NCI-H69 (cell line): ENCODE results near the gene OPTC.
A peak's percentile ranks its signal among the peaks of the same experiment; 100 is the strongest.
"Not testable (repeated sequence)": the region's sequence is repeated elsewhere in the genome, so short reads cannot be mapped to it uniquely, and the experiment has no call there.

Source experiments
- DNase-seq: peaks from one replicate; lab custom pipeline; 2025; lab: John Stamatoyannopoulos, UW

The OPTC gene

DNA sequence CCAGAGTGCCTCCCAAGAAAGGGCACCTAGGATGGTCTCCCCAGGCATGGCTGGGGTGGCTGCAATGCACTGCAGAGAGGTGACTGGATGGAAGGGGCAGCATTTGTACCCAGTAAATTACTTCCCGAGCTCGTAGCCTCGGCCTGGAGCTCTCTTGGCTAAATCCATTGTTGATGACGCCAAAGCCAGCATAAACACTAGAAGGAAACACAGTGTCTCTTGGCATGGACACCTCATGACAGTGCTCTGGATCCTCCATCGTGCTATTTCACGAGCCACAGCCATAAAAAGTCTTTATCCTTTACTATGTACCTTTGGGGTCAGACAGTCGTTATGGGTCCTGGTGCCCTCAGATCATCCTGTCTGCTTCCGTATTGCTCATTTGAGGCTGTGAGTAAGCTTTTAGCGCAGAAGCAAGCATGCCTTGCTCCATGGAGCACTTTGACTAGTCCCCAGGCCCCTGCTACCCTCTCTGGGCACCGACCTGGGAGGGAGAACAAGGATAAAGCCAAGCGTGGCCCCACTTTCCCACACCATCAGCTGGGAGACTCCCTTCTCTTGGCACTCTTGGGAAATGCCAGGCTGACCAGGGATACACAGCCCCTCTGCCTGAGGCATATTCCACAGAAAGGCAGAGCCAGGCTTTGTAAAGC, 28.7 kb upstream of the OPTC start:
- DNase-seq = no peak

DNA sequence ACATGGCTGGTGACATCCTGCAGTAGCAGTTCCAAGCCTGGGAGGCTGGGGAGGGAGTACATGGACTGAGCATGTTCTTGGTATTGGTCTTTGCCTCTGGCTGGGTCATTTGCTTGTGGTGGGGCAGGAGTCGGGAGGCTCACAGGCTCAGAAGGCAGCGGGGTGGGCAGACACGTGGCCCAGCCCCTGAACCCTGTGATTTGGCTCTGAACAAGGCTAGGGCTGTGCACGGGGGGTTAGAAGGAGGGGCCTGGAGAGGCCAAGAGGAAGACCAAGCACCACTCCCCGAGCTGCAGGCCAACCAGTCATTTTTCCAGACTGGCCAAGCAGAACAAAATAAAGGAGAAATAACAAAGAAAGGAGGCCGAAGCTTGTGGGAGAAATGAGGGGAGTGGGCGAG, 28.0 kb upstream of the OPTC start:
- DNase-seq = peak; percentile 40

DNA sequence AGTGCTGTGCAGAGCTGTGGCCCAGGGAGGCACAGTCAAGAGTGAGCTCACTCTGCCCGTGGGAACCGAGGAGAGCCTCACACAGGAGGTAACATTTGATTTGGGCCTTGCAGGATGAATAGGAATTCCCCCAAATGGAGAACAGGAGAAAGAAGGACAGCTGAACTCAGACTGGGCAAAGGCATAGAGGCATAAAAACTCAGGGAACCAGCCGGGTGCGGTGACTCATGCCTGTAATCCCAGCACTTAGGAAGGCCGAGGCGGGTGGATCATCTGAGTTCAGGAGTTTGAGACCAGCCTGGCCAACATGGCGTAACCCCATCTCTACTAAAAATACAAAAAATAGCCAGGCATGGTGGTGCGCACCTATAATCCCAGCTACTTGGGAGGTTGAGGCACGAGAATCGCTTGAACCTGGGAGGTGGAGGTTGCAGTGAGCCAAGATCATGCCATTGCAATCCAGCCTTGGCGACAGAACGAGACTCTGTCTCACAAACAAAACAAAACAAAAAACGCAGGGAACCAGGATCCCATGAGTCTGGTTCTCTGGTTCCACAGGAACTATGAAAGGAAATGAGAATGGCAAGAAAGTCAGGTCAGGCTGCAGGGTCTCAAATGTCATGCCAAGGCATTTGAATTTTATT, 26.9 kb upstream of the OPTC start:
- DNase-seq = not testable (repeated sequence)

GRCh38 chr1:203467550-203467921, 26.4 kb upstream of the OPTC start:
- no peak for DNase-seq

DNA sequence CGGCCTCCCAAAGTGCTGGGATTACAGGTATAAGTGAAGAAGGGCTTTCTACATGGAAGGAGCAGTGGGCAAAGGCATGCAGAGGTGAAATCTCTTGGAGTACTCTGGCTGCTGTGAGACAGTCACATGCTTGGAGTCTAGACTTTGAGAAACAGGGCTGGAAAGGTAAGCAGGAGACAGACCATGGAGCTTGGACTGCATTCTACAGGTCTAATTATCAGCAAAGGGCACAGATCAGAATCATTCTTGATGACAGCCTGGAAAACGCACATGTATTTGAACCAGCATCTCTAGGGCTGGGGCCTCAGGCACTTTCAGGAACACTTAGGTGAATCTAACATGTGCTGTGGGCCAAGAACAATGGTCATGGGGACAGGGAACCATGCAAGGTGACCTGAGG, 25.6 kb upstream of the OPTC start:
- DNase-seq = no peak

DNA sequence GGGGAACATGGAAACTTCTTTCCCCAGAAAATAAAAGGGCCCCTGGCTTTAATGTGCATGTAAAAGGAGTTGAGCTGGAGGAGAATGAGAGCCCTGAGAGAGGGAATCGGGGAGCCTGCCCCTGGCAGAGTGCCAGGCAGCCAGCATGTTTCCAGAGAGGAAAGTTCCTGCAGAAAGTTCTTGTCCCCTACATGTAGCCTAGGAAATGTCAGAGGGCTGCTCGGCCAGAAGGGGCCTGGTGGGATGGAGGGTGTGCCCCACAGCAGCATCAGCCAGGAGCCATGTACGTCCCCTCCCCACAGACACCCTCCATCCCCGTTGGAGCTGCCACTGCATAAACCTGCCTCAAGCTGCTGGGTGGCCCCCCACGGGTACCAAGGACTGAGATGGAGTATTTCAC, 23.7 kb upstream of the OPTC start:
- DNase-seq = no peak

DNA sequence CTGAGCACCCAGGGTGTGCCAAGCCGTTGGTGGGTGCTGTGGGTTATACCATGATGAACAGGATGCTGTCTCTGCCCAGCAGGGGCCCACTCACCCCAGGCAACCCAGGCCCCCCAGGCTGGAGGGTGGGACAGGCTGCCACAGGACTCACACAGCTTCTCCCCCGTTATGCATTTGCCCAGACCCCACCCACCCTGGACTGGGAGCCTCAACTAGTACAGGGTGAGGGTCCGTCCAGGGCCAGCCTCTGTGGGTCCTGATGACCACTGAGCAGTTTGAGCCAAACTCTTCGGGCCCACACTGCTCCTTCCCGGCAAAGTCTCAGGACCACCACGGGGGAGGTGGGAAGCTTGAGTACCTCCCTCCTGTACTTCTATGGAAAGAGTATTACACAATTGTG, 22.1 kb upstream of the OPTC start:
- no peak for DNase-seq

GRCh38 chr1:203473281-203473680, 20.7 kb upstream of the OPTC start:
- DNase-seq = no peak

GRCh38 chr1:203473781-203474305, 20.1 kb upstream of the OPTC start:
- DNase-seq = no peak

- peak; percentile 93 for DNase-seq
Measured at GRCh38 chr1:203475012-203475981, 18.7 kb upstream of the OPTC start, which contains the start of gene PRELP. PRELP (plus strand) TSS chr1:203475806; CDS start chr1:203483185, 7,379 bp downstream.

DNA sequence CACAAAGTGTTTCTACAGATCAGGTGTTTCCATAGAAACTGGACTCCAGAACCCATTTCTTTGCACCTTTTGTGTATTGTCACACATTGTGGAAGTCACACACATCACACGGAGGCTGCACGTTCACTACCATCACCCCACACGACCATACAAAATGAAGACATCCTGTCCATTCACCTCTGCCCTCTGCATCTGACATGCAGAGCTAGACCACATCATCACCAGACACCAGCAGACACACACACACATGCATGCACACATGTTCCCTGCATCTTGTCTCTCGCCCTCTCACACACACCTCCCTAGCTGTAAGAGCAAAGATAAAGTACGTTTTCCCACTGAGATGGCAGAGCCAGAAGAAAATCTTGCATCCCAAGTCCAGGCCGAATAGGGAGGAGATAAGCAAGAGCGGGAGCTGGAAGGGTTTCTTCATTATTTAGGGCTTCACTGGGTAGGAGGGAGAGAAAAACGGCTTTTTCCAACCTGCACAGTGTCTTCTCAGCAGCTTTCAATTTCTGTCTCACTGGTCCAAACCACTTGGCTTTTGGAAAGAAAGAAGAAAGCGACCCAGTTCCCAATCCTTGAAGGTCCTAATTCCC, 17.6 kb upstream of the OPTC start:
- DNase-seq = no peak

- DNase-seq = no peak
Measured at GRCh38 chr1:203477748-203478147, 16.2 kb upstream of the OPTC start.

DNA sequence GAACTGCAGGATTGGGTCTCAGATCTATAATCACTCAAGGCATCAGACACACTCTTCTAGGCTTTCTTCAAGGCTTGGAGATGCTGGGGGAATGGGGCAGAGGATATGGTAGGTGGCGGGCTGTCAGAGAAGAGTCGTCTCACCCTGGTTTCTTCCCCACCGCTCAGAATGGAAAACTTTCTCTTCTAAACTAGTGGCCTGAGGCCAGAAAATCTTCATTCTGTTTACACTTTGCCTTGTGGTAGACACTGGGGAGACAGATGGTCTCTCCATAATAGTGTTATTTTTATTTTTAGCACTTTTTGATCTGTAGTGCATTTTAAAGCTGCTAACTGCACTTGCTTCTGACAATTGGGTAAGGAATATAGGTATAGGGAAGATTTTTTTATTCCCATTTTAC, 15.7 kb upstream of the OPTC start:
- no peak for DNase-seq

DNA sequence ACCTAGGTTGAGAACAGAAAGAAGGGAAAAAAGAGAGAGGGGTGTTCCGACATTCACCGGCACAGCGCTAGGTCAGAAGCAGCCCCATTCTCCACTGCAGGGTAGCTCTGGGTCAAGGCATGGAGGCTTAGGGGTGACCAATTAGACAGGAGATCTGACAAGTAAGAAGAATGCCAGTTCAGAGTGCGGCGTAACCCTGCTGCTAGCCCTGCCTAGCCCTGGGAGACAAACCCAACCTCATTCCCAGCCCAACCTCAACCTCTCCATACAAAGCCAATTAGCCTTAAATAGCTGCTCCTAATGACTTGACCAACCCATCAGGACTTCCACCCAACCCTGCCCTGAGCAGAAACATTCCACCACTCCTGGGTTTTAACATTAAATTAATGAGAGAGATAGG, 15.0 kb upstream of the OPTC start:
- DNase-seq = no peak

DNA sequence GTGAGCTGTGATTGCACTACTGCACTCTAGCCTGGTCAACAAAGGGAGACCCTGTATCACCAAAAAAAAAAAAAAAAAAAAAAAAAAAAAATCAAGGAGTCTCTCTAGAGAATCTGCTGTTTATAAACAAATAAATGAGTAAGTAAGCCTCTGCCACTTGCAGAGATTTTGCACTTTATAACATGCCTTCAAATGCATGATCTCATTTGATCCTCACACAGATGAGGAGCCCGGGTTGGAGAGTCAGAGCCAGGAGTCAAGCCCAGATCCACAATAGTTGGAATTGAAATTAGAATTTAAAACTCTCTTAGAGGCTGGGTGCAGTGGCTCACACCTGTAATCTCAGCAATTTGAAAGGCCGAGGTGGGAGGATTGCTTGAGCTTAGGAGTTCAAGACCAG, 14.3 kb upstream of the OPTC start:
- no peak for DNase-seq

- peak; percentile 41 for DNase-seq
Measured at GRCh38 chr1:203480084-203480483, 13.9 kb upstream of the OPTC start.

GRCh38 chr1:203480525-203481084, 13.3 kb upstream of the OPTC start:
- peak; percentile 98 for DNase-seq

DNA sequence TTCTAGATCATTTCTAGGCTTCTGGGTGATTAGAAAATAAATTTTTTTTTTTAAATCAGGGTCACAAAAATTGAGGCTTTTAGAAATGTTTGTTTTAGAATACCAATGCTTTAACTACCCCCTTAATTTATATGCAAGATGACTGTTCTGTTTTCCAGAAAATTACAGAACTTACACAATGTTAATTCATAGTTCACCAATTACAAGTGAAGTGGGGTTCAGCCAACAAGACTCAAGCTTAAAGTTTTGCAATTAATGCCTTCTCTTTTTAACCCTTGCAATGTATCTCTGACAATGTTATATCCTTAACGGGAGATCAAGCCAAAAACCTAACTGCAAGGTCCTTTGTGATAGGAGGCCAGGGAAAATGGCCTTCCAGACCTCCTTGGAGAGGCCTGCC, 12.8 kb upstream of the OPTC start:
- DNase-seq = no peak

DNA sequence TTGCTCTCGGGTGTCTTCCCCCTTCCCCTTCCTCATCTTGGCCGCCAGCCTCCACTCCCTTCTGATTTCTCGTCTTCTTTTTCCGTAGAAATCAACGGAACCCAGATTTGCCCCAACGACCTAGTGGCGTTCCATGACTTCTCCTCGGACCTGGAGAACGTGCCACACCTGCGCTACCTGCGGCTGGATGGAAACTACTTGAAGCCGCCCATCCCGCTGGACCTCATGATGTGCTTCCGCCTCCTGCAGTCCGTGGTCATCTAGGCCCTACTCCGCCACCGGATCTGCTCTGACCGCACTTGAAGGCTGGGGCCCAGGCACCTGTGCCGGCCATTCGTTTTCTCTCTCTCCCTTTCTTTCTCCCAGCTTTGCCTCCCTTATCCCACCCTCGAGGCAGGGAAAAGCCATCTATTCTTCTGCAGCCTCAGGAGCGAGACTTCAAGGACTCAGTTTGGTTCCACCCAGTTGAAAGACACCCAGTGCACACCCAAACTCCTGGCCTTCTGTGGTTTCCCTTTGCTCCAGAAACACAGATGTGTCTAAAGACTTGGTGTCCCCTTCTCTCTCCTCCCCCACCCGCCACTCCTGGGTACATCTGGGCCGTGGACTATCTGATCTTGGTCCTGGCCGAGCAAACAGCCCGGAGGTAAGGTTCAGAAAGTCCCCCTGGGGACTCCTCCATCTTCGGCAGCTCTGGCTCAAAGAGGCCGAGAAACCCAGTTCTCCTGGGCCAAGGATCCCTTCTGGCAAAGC, 7.2 kb upstream of the OPTC start:
- DNase-seq = no peak

- DNase-seq = no peak
Measured at GRCh38 chr1:203488539-203488938, 5.4 kb upstream of the OPTC start.

DNA sequence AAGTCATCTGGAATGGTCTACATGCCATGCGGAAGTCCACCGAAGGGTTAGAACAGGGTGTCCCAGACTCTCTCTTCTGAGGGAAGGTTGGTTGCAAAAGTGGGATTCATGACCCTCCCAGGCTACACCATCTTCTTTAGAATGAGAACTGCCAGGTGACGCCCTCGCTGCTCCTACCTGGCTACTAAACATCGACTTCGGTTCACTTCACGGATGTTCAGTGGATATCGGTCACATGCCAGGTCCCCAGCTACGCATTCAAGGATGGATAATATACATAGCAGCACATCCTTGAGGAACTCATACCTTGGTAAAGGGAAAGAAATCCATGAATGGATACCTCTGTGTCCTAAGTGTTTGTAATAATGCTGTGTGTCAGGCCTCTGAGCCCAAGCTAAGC, 3.3 kb upstream of the OPTC start:
- no peak for DNase-seq
